Gastrocnemius medialis (tissue), 4 donors: Measurements from ENCODE around the gene CTU1. TPM values are rescaled to one million over a fixed set of nuclear protein-coding genes. Genes with fewer than 3 reads are reported as not detected.
"Not testable (repeated sequence)": the region's sequence is repeated elsewhere in the genome, so short reads cannot be mapped to it uniquely, and the experiment has no call there.

Source experiments
- ATAC-seq, 2 donors: fragments of 150-250 bp; one replicate each; pipeline ENCODE4 v1.9.1; 2016
- DNase-seq, 2 donors: peaks; one replicate each; pipeline ENCODE4 v3.0.0-alpha.2; 2019
- H3K27ac ChIP-seq, 4 donors: fragments of 200-600 bp; sonication (generic); 1 replicate in 1 of 4; 2 replicates in 3 of 4; pipeline ENCODE4 v1.5.1; 2016 to 2018; ENCODE audit warnings: mild to moderate bottlenecking in 2 of 4, moderate library complexity in 1 of 4
- H3K27me3 ChIP-seq, 3 donors: fragments of 200-600 bp; sonication (generic) in 2 of 3; 1 replicate in 1 of 3; 2 replicates in 2 of 3; pipeline versions ENCODE4 v1.5.1 to v1.6.0; 2016 to 2019; ENCODE audit warnings: mild to moderate bottlenecking in 1 of 3, moderate library complexity in 1 of 3
- H3K36me3 ChIP-seq, 2 donors: fragments of 200-600 bp; sonication (generic) in 1 of 2; one replicate each; pipeline ENCODE4 v1.5.1; 2017 to 2018
- H3K4me1 ChIP-seq, 2 donors: fragments of 200-600 bp; sonication (generic) in 1 of 2; one replicate each; pipeline ENCODE4 v1.5.1; 2016 to 2017; ENCODE audit warnings: mild to moderate bottlenecking in 2 of 2
- H3K4me3 ChIP-seq, 4 donors: fragments of 200-600 bp; sonication (generic) in 3 of 4; 1 replicate in 1 of 4; 2 replicates in 3 of 4; pipeline ENCODE4 v1.5.1; 2016 to 2019; ENCODE audit warnings: mild to moderate bottlenecking in 2 of 4
- H3K9me3 ChIP-seq, 3 donors: fragments of 200-600 bp; sonication (generic) in 2 of 3; 1 replicate in 1 of 3; 2 replicates in 2 of 3; pipeline ENCODE4 v1.5.1; 2016 to 2019
- CTCF ChIP-seq, 5 experiments: fragments of 450-650 bp in 3 of 5; fragments of 200-600 bp in 2 of 5; sonication (generic) in 2 of 5; IDR thresholded peaks in 4 of 5; conservative IDR thresholded peaks in 1 of 5; 1 replicate in 4 of 5; 2 replicates in 1 of 5; pipeline ENCODE4 v1.5.1; 2016 to 2019; ENCODE audit warnings: antibody characterized with exemption in 5 of 5, mild to moderate bottlenecking in 3 of 5, moderate library complexity in 3 of 5
- POLR2A ChIP-seq, 2 donors: fragments of 450-650 bp; IDR thresholded peaks; one replicate each; pipeline ENCODE4 v1.6.1; 2017; ENCODE audit warnings: antibody characterized with exemption in 2 of 2, mild to moderate bottlenecking in 2 of 2, moderate library complexity in 2 of 2
- in situ Hi-C, 4 donors: fragments of 200-750 bp; cut with MboI; loops; one replicate each; pipeline versions ENCODE4 v1.15.0 to v1.8.0; 2017; ENCODE audit warnings: low sequenced_read_pairs in 4 of 4
- intact Hi-C: fragments of 100-400 bp; cut with DNase I; formaldehyde crosslinking; loops from one replicate; pipeline ENCODE4 v1.15.1; 2023; ENCODE audit warnings: low total_unique reads
- total RNA-seq, 4 donors: library from RNA; depleted of rRNA; stranded (reverse); fragments of >200 nt; gene quantifications; one replicate each; pipeline versions ENCODE4 v1.1.0 to v1.2.3, GENCODE V29; 2016

The CTU1 gene
- total RNA-seq, 4 donors from 2014 or later: 5.8 to 11.9 (median 9.3) TPM

- Histone ChIP-seq H3K27me3 (no peaks in the 10 kb centered on the region), H3K4me3 (no peak overlapping the region), H3K4me1 (no peaks in the 10 kb centered on the region), H3K36me3 (no peaks in the 10 kb centered on the region), H3K27ac (no peak overlapping the region), H3K9me3 (no peaks in the 10 kb centered on the region)
- in situ Hi-C loops: no loop called here
- no peak for TF ChIP-seq POLR2A (IDR thresholded peaks at IDR 0.05)
- TF ChIP-seq CTCF (IDR thresholded peaks at IDR 0.05 in 4 of 5, conservative IDR thresholded peaks at IDR 0.05 in 1 of 5): no peak
- ATAC-seq (no peak), DNase-seq (no peak)
- intact Hi-C loops: no loop called here
Measured at GRCh38 chr19:51143486-51143885, 35.3 kb upstream of the CTU1 start.

- intact Hi-C loops, DNase-seq, H3K4me3 ChIP-seq, H3K9me3 ChIP-seq, in situ Hi-C loops, H3K4me1 ChIP-seq, H3K27ac ChIP-seq, ATAC-seq, H3K36me3 ChIP-seq, H3K27me3 ChIP-seq: not testable (repeated sequence)
Measured at GRCh38 chr19:51142809-51143475, 34.7 kb upstream of the CTU1 start.

- no peak within 1 kb of the TSS for H3K27ac ChIP-seq
- intact Hi-C loops (no loop called here), in situ Hi-C loops (no loop called here)
- peak; percentile 19 to 38 for DNase-seq
- no peaks in the 10 kb centered on the region for H3K4me1 ChIP-seq
- no peak within 1 kb of the TSS for H3K4me3 ChIP-seq
- no peaks in the 10 kb centered on the region for H3K36me3 ChIP-seq
- no peaks in the 10 kb centered on the region for H3K27me3 ChIP-seq
- ATAC-seq: no peak
- TF ChIP-seq POLR2A (IDR thresholded peaks at IDR 0.05) (no peak), CTCF (IDR thresholded peaks at IDR 0.05 in 4 of 5, conservative IDR thresholded peaks at IDR 0.05 in 1 of 5) (no peak)
- H3K9me3 ChIP-seq: no peaks in the 10 kb centered on the region
Measured at GRCh38 chr19:51142119-51142518, 33.9 kb upstream of the CTU1 start, which contains the start of gene SIGLEC7. SIGLEC7 (plus strand) TSS chr19:51142301; CDS start chr19:51142370, 69 bp downstream.

- ATAC-seq: no peak
- H3K9me3 ChIP-seq: no peaks in the 10 kb centered on the region
- intact Hi-C loops (no loop called here), in situ Hi-C loops (no loop called here)
- no peak overlapping the region for H3K27ac ChIP-seq
- no peak for DNase-seq
- no peaks in the 10 kb centered on the region for H3K36me3 ChIP-seq
- no peaks in the 10 kb centered on the region for H3K4me1 ChIP-seq
- no peaks in the 10 kb centered on the region for H3K27me3 ChIP-seq
- no peak overlapping the region for H3K4me3 ChIP-seq
- TF ChIP-seq CTCF (IDR thresholded peaks at IDR 0.05 in 4 of 5, conservative IDR thresholded peaks at IDR 0.05 in 1 of 5) (no peak), POLR2A (IDR thresholded peaks at IDR 0.05) (no peak)
Measured at GRCh38 chr19:51141181-51141580, 33.0 kb upstream of the CTU1 start.

- no peaks in the 10 kb centered on the region for H3K27me3 ChIP-seq
- TF ChIP-seq CTCF (IDR thresholded peaks at IDR 0.05 in 4 of 5, conservative IDR thresholded peaks at IDR 0.05 in 1 of 5) (no peak), POLR2A (IDR thresholded peaks at IDR 0.05) (no peak)
- no peaks in the 10 kb centered on the region for H3K4me1 ChIP-seq
- H3K9me3 ChIP-seq: no peaks in the 10 kb centered on the region
- no peak overlapping the region for H3K27ac ChIP-seq
- DNase-seq: no peak
- intact Hi-C loops (no loop called here), in situ Hi-C loops (no loop called here)
- no peak for ATAC-seq
- no peaks in the 10 kb centered on the region for H3K36me3 ChIP-seq
- H3K4me3 ChIP-seq: no peak overlapping the region
Measured at GRCh38 chr19:51140441-51140840, 32.2 kb upstream of the CTU1 start.
